ENCODE measurements around the gene ORM2. TPM values are rescaled to one million over a fixed set of nuclear protein-coding genes. Genes with fewer than 3 reads are reported as not detected.

ORM2 gene
- total and polyA plus RNA-seq, 2 experiments from 2014 or later, result 0.76 TPM

GRCh38 chr9:114300846-114301797 is 28.5 kb upstream of the ORM2 start (continued):
- TF ChIP-seq REST (IDR thresholded peaks at IDR 0.05; ENCODE audit: unreplicated experiment), result no peak
- no peak for TF ChIP-seq JUNB (IDR thresholded peaks at IDR 0.05; ENCODE audit: unreplicated experiment)
- TF ChIP-seq POLR2AphosphoS5 (IDR thresholded peaks at IDR 0.05; ENCODE audit: low read depth), result no peak

- Histone ChIP-seq H4K20me1 (replicated peaks; ENCODE audit: insufficient read depth) (no peaks in the 10 kb centered on the region), H3K4me3 (no peak overlapping the region), H3K27me3 (ENCODE audit: insufficient read depth) (no peaks in the 10 kb centered on the region), H2AFZ (no peak overlapping the region), H3K4me1 (ENCODE audit: insufficient read depth) (no peaks in the 10 kb centered on the region), H3K79me2 (replicated peaks; ENCODE audit: insufficient read depth) (no peaks in the 10 kb centered on the region), H3K36me3 (ENCODE audit: insufficient read depth) (no peaks in the 10 kb centered on the region), H3K27ac (ENCODE audit: low read depth) (no peak overlapping the region), H3F3A (replicated peaks; ENCODE audit: low read depth) (peaks cover 6% of the 10 kb centered on the region; the same call in 1 of the 2 replicates), H3K9me2 (ENCODE audit: insufficient read depth) (no peaks in the 10 kb centered on the region), H3K4me2 (no peak overlapping the region)
- Mint-ChIP-seq H3K4me3 (no peak overlapping the region), H3K27me3 (ENCODE audit: insufficient read depth, low read depth, poor library complexity) (peaks cover 7% of the 10 kb centered on the region), H3K36me3 (ENCODE audit: low read depth) (peaks cover 10% of the 10 kb centered on the region), H3K27ac (no peak overlapping the region), H3K4me1 (peaks cover 4% of the 10 kb centered on the region; the same call in 2 of the 3 replicates), H3K9me3 (no peaks in the 10 kb centered on the region)
- TF ChIP-seq STAT1 (IDR thresholded peaks at IDR 0.05; ENCODE audit: unreplicated experiment), result no peak
- ATAC-seq, result no peak
- no peak for DNase-seq (ENCODE audit: low spot score)
These were observed 27.7 kb upstream of the ORM2 start for GRCh38 chr9:114301798-114302565.

- no peaks in the 10 kb centered on the region for H3K9me3 Mint-ChIP-seq
- no peak overlapping the region for H3K4me3 Mint-ChIP-seq
- Histone ChIP-seq H3K79me2 (replicated peaks; ENCODE audit: insufficient read depth) (no peaks in the 10 kb centered on the region), H3K9me2 (ENCODE audit: insufficient read depth) (no peaks in the 10 kb centered on the region), H3F3A (replicated peaks; ENCODE audit: low read depth) (peaks cover 6% of the 10 kb centered on the region; the same call in 1 of the 2 replicates), H3K36me3 (ENCODE audit: insufficient read depth) (no peaks in the 10 kb centered on the region), H2AFZ (no peak overlapping the region), H3K4me1 (ENCODE audit: insufficient read depth) (no peaks in the 10 kb centered on the region), H3K4me3 (no peak overlapping the region), H4K20me1 (replicated peaks; ENCODE audit: insufficient read depth) (no peaks in the 10 kb centered on the region), H3K27ac (ENCODE audit: low read depth) (no peak overlapping the region), H3K27me3 (ENCODE audit: insufficient read depth) (no peaks in the 10 kb centered on the region), H3K4me2 (no peak overlapping the region)
- DNase-seq (ENCODE audit: low spot score) (no peak), ATAC-seq (no peak)
- H3K27ac Mint-ChIP-seq, result no peak overlapping the region
- peaks cover 7% of the 10 kb centered on the region for H3K27me3 Mint-ChIP-seq (ENCODE audit: insufficient read depth, low read depth, poor library complexity)
- H3K4me1 Mint-ChIP-seq, result peaks cover 4% of the 10 kb centered on the region
- peaks cover 11% of the 10 kb centered on the region; the same call in 2 of the 3 replicates for H3K36me3 Mint-ChIP-seq (ENCODE audit: low read depth)
- TF ChIP-seq JUNB (IDR thresholded peaks at IDR 0.05; ENCODE audit: unreplicated experiment), result no peak
- no peak for TF ChIP-seq POLR2AphosphoS5 (IDR thresholded peaks at IDR 0.05; ENCODE audit: low read depth)
- no peak for TF ChIP-seq STAT1 (IDR thresholded peaks at IDR 0.05; ENCODE audit: unreplicated experiment)
- TF ChIP-seq CREB1 (CRISPR knock-in tag; IDR thresholded peaks at IDR 0.05; ENCODE audit: low read depth), result no peak
- no peak for TF ChIP-seq ZNF331 (CRISPR knock-in tag; IDR thresholded peaks at IDR 0.05; ENCODE audit: low read depth)
- TF ChIP-seq EZH2phosphoT487 (IDR thresholded peaks at IDR 0.05; ENCODE audit: unreplicated experiment), result no peak
- TF ChIP-seq EZH2 (IDR thresholded peaks at IDR 0.05; ENCODE audit: low read depth, unreplicated experiment), result no peak
- TF ChIP-seq REST (IDR thresholded peaks at IDR 0.05; ENCODE audit: unreplicated experiment), result no peak
- no peak for TF ChIP-seq NANOG (IDR thresholded peaks at IDR 0.05; ENCODE audit: borderline replicate concordance)
- TF ChIP-seq CTCF (conservative IDR thresholded peaks at IDR 0.05; ENCODE audit: low read depth in 2 of 2), result no peak
These were observed 26.9 kb upstream of the ORM2 start for GRCh38 chr9:114302727-114303126.
